ENCODE results near the gene NEBL. TPM values are rescaled to one million over a fixed set of nuclear protein-coding genes. Genes with fewer than 3 reads are reported as not detected.

NEBL gene
- total and polyA plus RNA-seq, 2 experiments from 2014 or later = 2.3 to 11.4 TPM

- no peak for TF ChIP-seq EZH2 (IDR thresholded peaks at IDR 0.05; ENCODE audit: low read depth, unreplicated experiment)
- no peak for TF ChIP-seq STAT1 (IDR thresholded peaks at IDR 0.05; ENCODE audit: unreplicated experiment)
- no peak for TF ChIP-seq JUNB (IDR thresholded peaks at IDR 0.05; ENCODE audit: unreplicated experiment)
- TF ChIP-seq ZNF462 (CRISPR knock-in tag; IDR thresholded peaks at IDR 0.05) = no peak
- no peak for TF ChIP-seq POLR2AphosphoS5 (IDR thresholded peaks at IDR 0.05; ENCODE audit: low read depth)
- no peak for TF ChIP-seq ZNF331 (CRISPR knock-in tag; IDR thresholded peaks at IDR 0.05; ENCODE audit: low read depth)
Observed at GRCh38 chr10:20746856-20747255, 150.3 kb downstream of the NEBL start (continued).

GRCh38 chr10:20745556-20746375 lies 151.3 kb downstream of the NEBL start:
- peaks cover 16% of the 10 kb centered on the region; the same call in 1 of the 2 replicates for H3K9me2 ChIP-seq (ENCODE audit: insufficient read depth)
- DNase-seq (ENCODE audit: low spot score) (no peak), ATAC-seq (no peak)
- no peaks in the 10 kb centered on the region for H3K79me2 ChIP-seq (replicated peaks; ENCODE audit: insufficient read depth)
- H3K4me1 ChIP-seq (ENCODE audit: insufficient read depth) = no peaks in the 10 kb centered on the region
- no peak overlapping the region for H3K27ac Mint-ChIP-seq
- H4K20me1 ChIP-seq (replicated peaks; ENCODE audit: insufficient read depth) = no peaks in the 10 kb centered on the region
- peaks cover 12% of the 10 kb centered on the region for H3K9me3 Mint-ChIP-seq
- no peaks in the 10 kb centered on the region for H3F3A ChIP-seq (replicated peaks; ENCODE audit: low read depth)
- peaks cover 11% of the 10 kb centered on the region; the same call in 2 of the 3 replicates for H3K36me3 Mint-ChIP-seq (ENCODE audit: low read depth)
- H2AFZ ChIP-seq = no peak overlapping the region
- H3K27ac ChIP-seq (ENCODE audit: low read depth) = no peak overlapping the region
- H3K4me1 Mint-ChIP-seq = peaks cover 5% of the 10 kb centered on the region
- H3K4me3 Mint-ChIP-seq = no peak overlapping the region
- H3K36me3 ChIP-seq (ENCODE audit: insufficient read depth) = no peaks in the 10 kb centered on the region
- peaks cover 2% of the 10 kb centered on the region for H3K27me3 Mint-ChIP-seq (ENCODE audit: insufficient read depth, low read depth, poor library complexity)
- H3K4me2 ChIP-seq = no peak overlapping the region
- H3K27me3 ChIP-seq (ENCODE audit: insufficient read depth) = no peaks in the 10 kb centered on the region
- H3K4me3 ChIP-seq = no peak overlapping the region
- TF ChIP-seq STAT1 (IDR thresholded peaks at IDR 0.05; ENCODE audit: unreplicated experiment) (no peak), ETS1 (IDR thresholded peaks at IDR 0.05) (no peak)
- TF ChIP-seq, protein P1, sequence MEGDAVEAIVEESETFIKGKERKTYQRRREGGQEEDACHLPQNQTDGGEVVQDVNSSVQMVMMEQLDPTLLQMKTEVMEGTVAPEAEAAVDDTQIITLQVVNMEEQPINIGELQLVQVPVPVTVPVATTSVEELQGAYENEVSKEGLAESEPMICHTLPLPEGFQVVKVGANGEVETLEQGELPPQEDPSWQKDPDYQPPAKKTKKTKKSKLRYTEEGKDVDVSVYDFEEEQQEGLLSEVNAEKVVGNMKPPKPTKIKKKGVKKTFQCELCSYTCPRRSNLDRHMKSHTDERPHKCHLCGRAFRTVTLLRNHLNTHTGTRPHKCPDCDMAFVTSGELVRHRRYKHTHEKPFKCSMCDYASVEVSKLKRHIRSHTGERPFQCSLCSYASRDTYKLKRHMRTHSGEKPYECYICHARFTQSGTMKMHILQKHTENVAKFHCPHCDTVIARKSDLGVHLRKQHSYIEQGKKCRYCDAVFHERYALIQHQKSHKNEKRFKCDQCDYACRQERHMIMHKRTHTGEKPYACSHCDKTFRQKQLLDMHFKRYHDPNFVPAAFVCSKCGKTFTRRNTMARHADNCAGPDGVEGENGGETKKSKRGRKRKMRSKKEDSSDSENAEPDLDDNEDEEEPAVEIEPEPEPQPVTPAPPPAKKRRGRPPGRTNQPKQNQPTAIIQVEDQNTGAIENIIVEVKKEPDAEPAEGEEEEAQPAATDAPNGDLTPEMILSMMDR (conservative IDR thresholded peaks at IDR 0.05; ENCODE audit: low read depth in 2 of 2) = no peak

All from GM23338 (cell line).